OCI-LY3 (cell line): ENCODE data around the gene TFAP2B.

ENCODE experiments used
- CTCF ChIP-seq: fragments of 200-600, 300-600 bp; sonication (generic); IDR thresholded peaks from 2 replicates; pipeline ENCODE4 v1.5.1; 2014; ENCODE audit warnings: antibody characterized with exemption, low read length, low read depth
- EZH2phosphoT487 ChIP-seq: fragments of 200-600 bp; shearing (Covaris generic); IDR thresholded peaks from 2 replicates; pipeline ENCODE4 v1.6.1; 2018; ENCODE audit warnings: antibody characterized with exemption, mixed run types, low read depth

DNA sequence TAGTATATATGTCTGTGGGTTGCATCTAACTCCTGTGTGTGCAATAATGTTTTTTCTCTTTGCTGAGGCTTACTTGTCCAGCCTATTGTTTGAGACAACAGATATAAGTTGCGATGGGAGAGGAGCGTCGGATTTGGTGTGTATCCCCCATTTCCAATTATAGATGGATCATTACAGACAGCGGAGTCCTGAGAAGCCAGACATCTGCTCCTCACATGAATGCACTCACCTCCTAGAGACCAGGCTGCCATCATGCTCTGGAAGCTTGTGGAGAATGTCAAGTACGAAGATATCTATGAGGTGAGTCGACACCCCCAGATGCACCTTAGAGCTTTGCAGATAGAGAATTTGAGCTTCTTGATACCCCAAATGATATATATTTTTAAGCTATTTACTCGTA lies at the start of gene TFAP2B:
- TF ChIP-seq CTCF (no peak), EZH2phosphoT487 (no peak)
